Suprapubic skin (tissue), 4 donors: ENCODE data around the gene BAHCC1. TPM values are rescaled to one million over a fixed set of nuclear protein-coding genes. Genes with fewer than 3 reads are reported as not detected.

ENCODE experiments used
- DNase-seq, 2 donors: peaks; one replicate each; pipeline ENCODE4 v3.0.0-alpha.2; 2019; ENCODE audit warnings: low spot score in 2 of 2
- H3K27ac ChIP-seq: fragments of 200-600 bp; sonication (generic); one replicate; pipeline ENCODE4 v1.5.1; 2019
- H3K27me3 ChIP-seq: fragments of 200-600 bp; sonication (generic); one replicate; pipeline ENCODE4 v1.5.1; 2019
- H3K36me3 ChIP-seq: fragments of 200-600 bp; sonication (generic); one replicate; pipeline ENCODE4 v1.5.1; 2019
- H3K4me1 ChIP-seq: fragments of 200-600 bp; sonication (generic); one replicate; pipeline ENCODE4 v1.5.1; 2019
- H3K4me3 ChIP-seq: fragments of 200-600 bp; sonication (generic); one replicate; pipeline ENCODE4 v1.5.1; 2019; ENCODE audit warnings: mild to moderate bottlenecking
- H3K9me3 ChIP-seq: fragments of 200-600 bp; sonication (generic); one replicate; pipeline ENCODE4 v1.5.1; 2019
- EP300 ChIP-seq: sonication (generic); formaldehyde crosslinking; IDR thresholded peaks from one replicate; pipeline ENCODE4 v1.6.1; 2017; ENCODE audit warnings: antibody characterized with exemption
- POLR2A ChIP-seq, 2 donors: fragments of 450-650 bp; IDR thresholded peaks; one replicate each; pipeline ENCODE4 v1.6.1; 2017; ENCODE audit warnings: antibody characterized with exemption in 2 of 2, mild to moderate bottlenecking in 2 of 2, moderate library complexity in 2 of 2
- POLR2AphosphoS5 ChIP-seq, 3 donors: sonication (generic); formaldehyde crosslinking; IDR thresholded peaks; one replicate each; pipeline ENCODE4 v1.6.1; 2017; ENCODE audit warnings: antibody characterized with exemption in 3 of 3
- WGBS: methylation state at CpG from one replicate; pipeline ENCODE4 v1.1.5; 2018; 5-methylcytosine and 5-hydroxymethylcytosine counted together
- total RNA-seq, 4 donors: library from RNA; depleted of rRNA; stranded (reverse); fragments of >200 nt; gene quantifications; one replicate each; pipeline ENCODE4 v1.1.0, GENCODE V29; 2016
- TF ChIP-seq, protein P1 (sequence below), 2 donors: fragments of 200-600 bp in 1 of 2; fragments of 450-650 bp in 1 of 2; sonication (generic) in 1 of 2; IDR thresholded peaks; one replicate each; pipeline ENCODE4 v1.5.1; 2016 to 2019; ENCODE audit warnings: antibody characterized with exemption in 2 of 2, mild to moderate bottlenecking in 1 of 2, moderate library complexity in 1 of 2

BAHCC1 gene
- total RNA-seq, 4 donors from 2014 or later = 4.5 to 19.3 (median 12.2) TPM

DNA sequence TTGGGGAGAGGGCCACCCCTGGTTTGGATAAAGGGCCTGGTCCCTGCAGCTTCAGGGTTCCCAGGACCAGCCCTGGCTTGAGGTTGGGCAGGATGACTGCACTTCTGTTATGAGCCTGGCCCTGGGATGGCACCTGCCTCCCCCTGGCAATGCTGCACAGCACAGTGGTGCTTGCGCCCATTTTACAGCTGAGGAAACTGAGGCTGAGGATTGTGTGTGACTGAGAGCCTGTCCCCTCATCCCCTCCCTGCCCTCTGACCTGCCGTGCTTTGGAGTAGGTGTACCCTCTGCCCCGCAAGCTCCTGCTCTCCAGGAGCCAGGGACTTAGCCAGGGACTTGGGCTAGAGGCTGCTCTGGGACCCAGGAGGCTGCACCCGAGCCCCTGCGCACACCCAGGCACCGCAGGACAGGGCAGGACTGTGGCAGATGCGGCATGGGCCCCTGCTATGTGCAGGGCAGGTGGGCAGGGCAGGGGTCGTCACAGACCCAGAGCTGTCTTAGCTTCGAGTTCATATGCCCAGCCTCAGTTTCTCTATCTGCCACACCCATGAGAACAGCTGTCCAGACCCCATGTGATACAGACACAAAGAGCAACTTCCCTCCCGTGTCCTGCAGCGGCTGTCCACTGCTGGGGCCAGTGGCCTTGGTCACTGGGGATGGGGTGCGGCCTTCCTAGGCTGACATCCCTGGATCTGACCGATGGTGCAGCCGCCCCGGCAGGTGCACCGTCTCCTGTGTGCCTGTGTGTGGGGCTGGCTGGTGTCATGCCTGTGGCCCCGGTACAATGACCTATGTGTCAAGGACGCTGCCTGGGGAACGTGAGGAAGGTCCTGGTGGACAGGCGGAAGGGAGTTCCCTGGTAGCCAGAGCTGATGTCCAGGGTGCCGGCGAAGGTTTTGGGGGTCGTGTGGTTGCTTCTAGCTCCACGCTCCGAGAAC lies 36.6 kb downstream of the BAHCC1 start:
- 94% methylated on average over 15 of the region's 25 CpGs for WGBS
- no peak for DNase-seq
- H3K27me3 ChIP-seq = no peaks in the 10 kb centered on the region
- TF ChIP-seq EP300 (no peak), POLR2A (IDR thresholded peaks at IDR 0.05) (no peak)
- H3K4me1 ChIP-seq = peaks cover 71% of the 10 kb centered on the region
- H3K36me3 ChIP-seq = no peaks in the 10 kb centered on the region
- no peak overlapping the region for H3K4me3 ChIP-seq
- no peak overlapping the region for H3K27ac ChIP-seq
- no peaks in the 10 kb centered on the region for H3K9me3 ChIP-seq

DNA sequence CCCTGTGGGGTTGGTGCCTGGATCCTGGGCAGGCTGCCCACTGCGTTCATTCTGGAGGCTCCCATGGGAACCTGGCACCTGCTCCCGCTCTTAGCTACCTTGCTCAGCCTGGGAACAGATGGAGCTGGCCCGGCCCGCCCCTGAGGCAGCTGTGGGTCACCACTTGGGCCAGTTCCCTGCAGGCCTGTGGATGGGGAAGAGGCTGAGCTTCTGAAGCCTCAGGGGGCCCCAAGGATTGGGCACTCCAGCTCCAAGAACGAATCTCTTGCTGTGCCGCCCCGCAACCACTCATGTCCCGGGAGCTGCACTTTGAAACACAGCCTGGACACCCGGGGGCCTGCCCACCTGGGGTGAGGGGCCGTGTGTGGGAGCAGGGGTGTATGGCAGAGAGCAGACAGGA lies 37.7 kb downstream of the BAHCC1 start:
- DNase-seq = no peak
- H3K4me3 ChIP-seq = no peak overlapping the region
- peaks cover 73% of the 10 kb centered on the region for H3K4me1 ChIP-seq
- no peaks in the 10 kb centered on the region for H3K36me3 ChIP-seq
- 60% methylated on average over 2 of the region's 10 CpGs for WGBS
- H3K9me3 ChIP-seq = no peaks in the 10 kb centered on the region
- TF ChIP-seq POLR2A (IDR thresholded peaks at IDR 0.05) = no peak
- TF ChIP-seq POLR2AphosphoS5 (IDR thresholded peaks at IDR 0.05) = no peak
- TF ChIP-seq EP300 = no peak
- TF ChIP-seq, protein P1, sequence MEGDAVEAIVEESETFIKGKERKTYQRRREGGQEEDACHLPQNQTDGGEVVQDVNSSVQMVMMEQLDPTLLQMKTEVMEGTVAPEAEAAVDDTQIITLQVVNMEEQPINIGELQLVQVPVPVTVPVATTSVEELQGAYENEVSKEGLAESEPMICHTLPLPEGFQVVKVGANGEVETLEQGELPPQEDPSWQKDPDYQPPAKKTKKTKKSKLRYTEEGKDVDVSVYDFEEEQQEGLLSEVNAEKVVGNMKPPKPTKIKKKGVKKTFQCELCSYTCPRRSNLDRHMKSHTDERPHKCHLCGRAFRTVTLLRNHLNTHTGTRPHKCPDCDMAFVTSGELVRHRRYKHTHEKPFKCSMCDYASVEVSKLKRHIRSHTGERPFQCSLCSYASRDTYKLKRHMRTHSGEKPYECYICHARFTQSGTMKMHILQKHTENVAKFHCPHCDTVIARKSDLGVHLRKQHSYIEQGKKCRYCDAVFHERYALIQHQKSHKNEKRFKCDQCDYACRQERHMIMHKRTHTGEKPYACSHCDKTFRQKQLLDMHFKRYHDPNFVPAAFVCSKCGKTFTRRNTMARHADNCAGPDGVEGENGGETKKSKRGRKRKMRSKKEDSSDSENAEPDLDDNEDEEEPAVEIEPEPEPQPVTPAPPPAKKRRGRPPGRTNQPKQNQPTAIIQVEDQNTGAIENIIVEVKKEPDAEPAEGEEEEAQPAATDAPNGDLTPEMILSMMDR (IDR thresholded peaks at IDR 0.05) = no peak
- H3K27ac ChIP-seq = no peak overlapping the region
- H3K27me3 ChIP-seq = no peaks in the 10 kb centered on the region

DNA sequence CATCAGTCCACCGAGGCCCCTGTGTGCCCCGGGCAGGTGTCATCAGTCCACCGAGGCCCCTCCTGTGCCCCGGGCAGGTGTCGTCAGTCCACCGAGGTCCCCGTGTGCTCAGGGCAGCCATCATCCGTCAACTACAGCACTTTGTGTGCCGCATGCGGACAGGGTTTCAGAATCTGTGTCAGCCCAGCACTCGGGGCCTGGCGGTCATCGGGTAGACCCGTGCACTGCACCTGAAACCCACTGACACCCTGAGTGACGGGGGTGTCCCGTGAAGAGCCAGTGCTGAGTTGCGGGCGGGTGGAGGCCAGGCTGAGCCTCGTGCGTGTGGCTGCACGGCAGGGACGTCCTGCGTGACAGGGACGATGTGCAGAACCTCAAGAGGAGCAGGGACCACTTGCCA lies 38.4 kb downstream of the BAHCC1 start:
- Histone ChIP-seq H3K27ac (no peak overlapping the region), H3K27me3 (no peaks in the 10 kb centered on the region), H3K4me1 (peaks cover 66% of the 10 kb centered on the region), H3K4me3 (no peak overlapping the region), H3K9me3 (no peaks in the 10 kb centered on the region), H3K36me3 (no peaks in the 10 kb centered on the region)
- 91% methylated on average over 20 of the region's 24 CpGs for WGBS
- TF ChIP-seq POLR2AphosphoS5 (IDR thresholded peaks at IDR 0.05) (no peak), POLR2A (IDR thresholded peaks at IDR 0.05) (no peak), EP300 (no peak)
- TF ChIP-seq, protein P1 (IDR thresholded peaks at IDR 0.05) = no peak
- no peak for DNase-seq

GRCh38 chr17:81434072-81434471 lies 38.8 kb downstream of the BAHCC1 start:
- DNase-seq = no peak
- Histone ChIP-seq H3K27me3 (no peaks in the 10 kb centered on the region), H3K4me1 (peaks cover 62% of the 10 kb centered on the region)

DNA sequence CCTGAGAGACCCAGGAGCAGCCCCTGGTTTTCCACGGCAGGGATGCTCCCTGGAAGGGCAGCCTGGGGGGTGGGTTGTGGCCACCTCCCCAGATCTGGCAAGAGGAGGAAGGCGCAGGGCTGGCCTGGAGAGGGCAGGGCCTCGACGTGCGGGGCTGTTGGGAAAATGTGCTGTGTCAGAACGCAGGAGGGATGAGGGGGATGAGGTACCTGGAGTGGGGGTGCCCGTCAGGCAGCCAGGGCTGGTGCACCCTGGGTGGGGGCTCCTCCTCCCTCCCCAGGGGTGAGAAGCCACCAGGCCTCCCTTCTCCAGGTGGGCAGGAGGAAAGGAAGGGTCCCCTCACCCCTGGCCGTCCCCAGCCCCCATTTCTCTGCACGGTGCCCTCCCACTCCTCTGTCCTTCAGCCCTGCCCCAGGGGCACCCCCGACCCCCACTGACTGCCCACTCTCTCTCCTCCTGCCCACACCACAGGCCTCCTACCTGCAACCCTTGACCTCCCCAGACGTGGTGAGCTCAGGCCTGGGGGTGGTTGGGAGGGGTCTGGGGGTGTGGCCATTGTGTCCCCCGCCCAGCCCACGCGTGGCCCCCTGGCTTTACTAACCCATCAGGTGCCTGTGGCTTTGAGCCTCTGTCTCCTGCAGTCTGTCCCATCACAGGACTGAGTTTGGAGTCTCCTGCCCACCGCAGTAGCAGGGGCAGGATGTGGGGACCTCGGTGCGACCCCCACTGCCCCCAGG lies 39.6 kb downstream of the BAHCC1 start:
- H3K36me3 ChIP-seq = no peaks in the 10 kb centered on the region
- no peak overlapping the region for H3K27ac ChIP-seq
- TF ChIP-seq, protein P1 (IDR thresholded peaks at IDR 0.05) = no peak
- TF ChIP-seq POLR2A (IDR thresholded peaks at IDR 0.05) = no peak
- 79% methylated on average over 16 of the region's 17 CpGs for WGBS
- DNase-seq = no peak
- H3K4me3 ChIP-seq = no peak overlapping the region
- H3K4me1 ChIP-seq = peaks cover 54% of the 10 kb centered on the region
- H3K9me3 ChIP-seq = no peaks in the 10 kb centered on the region
- no peaks in the 10 kb centered on the region for H3K27me3 ChIP-seq

More at GRCh38 chr17:81434072-81434471, 38.8 kb downstream of the BAHCC1 start:
- Histone ChIP-seq H3K9me3 (no peaks in the 10 kb centered on the region), H3K27ac (no peak overlapping the region), H3K4me3 (no peak overlapping the region), H3K36me3 (no peaks in the 10 kb centered on the region)
- TF ChIP-seq, protein P1 (IDR thresholded peaks at IDR 0.05) = no peak
- no peak for TF ChIP-seq POLR2AphosphoS5 (IDR thresholded peaks at IDR 0.05)
- no peak for TF ChIP-seq EP300
- no peak for TF ChIP-seq POLR2A (IDR thresholded peaks at IDR 0.05)
- WGBS = 43% methylated on average over 1 of the region's 15 CpGs
